PFSK-1 (cell line): ENCODE measurements around the gene BMP2K.

Experiments used
- FOXP2 ChIP-seq: optimal IDR thresholded peaks from 2 replicates; pipeline ENCODE3; 2011; ENCODE audit warnings: borderline replicate concordance, control low read depth, inconsistent platforms; ENCODE audit not compliant: insufficient read depth; ENCODE audit errors: extremely low read length, extremely low read depth
- POLR2AphosphoS5 ChIP-seq: IDR thresholded peaks from 2 replicates; pipeline ENCODE4 v1.6.1; 2012; ENCODE audit warnings: low read depth, mild to moderate bottlenecking, control low read depth, low read length, moderate library complexity
- SIN3A ChIP-seq: IDR thresholded peaks from 2 replicates; pipeline ENCODE4 v1.6.1; 2012; ENCODE audit warnings: mild to moderate bottlenecking, low read length, moderate library complexity, borderline replicate concordance; ENCODE audit not compliant: insufficient read depth
- TAF1 ChIP-seq: IDR thresholded peaks from 2 replicates; pipeline ENCODE4 v1.6.1; 2012; ENCODE audit warnings: low read length, control low read depth, borderline replicate concordance; ENCODE audit not compliant: insufficient read depth
- TF ChIP-seq, protein P1 (sequence below), 2 experiments: IDR thresholded peaks; 2 replicates each; pipeline versions ENCODE4 v1.6.1 to v1.8.0; 2011 to 2012; ENCODE audit warnings: low read depth in 2 of 2, low read length in 2 of 2, control low read depth in 1 of 2, inconsistent platforms in 1 of 2, mild to moderate bottlenecking in 1 of 2, moderate library complexity in 1 of 2; ENCODE audit not compliant: insufficient read depth in 1 of 2

The BMP2K gene

DNA sequence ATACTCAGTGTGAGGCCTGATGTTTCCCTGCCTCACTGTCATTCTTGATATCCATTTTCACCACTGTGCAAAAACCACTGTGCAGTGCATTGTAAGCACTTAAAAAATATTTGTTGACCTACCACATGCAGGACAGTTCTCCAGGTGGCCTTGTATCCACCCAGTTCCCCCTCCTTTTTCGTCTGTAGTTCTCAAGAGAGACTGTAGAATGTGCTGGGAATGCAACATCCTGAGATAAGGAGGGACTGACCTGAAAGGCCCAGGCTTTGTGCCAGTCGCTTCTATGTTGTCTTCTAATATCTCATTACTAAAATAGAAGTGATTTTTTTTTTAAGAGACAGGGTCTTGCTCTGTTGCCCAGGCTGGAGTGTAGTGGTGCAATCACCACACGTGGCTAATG lies 184.8 kb downstream of the BMP2K start:
- TF ChIP-seq POLR2AphosphoS5 (no peak), SIN3A (no peak), TAF1 (no peak), FOXP2 (no peak)
- TF ChIP-seq, protein P1, sequence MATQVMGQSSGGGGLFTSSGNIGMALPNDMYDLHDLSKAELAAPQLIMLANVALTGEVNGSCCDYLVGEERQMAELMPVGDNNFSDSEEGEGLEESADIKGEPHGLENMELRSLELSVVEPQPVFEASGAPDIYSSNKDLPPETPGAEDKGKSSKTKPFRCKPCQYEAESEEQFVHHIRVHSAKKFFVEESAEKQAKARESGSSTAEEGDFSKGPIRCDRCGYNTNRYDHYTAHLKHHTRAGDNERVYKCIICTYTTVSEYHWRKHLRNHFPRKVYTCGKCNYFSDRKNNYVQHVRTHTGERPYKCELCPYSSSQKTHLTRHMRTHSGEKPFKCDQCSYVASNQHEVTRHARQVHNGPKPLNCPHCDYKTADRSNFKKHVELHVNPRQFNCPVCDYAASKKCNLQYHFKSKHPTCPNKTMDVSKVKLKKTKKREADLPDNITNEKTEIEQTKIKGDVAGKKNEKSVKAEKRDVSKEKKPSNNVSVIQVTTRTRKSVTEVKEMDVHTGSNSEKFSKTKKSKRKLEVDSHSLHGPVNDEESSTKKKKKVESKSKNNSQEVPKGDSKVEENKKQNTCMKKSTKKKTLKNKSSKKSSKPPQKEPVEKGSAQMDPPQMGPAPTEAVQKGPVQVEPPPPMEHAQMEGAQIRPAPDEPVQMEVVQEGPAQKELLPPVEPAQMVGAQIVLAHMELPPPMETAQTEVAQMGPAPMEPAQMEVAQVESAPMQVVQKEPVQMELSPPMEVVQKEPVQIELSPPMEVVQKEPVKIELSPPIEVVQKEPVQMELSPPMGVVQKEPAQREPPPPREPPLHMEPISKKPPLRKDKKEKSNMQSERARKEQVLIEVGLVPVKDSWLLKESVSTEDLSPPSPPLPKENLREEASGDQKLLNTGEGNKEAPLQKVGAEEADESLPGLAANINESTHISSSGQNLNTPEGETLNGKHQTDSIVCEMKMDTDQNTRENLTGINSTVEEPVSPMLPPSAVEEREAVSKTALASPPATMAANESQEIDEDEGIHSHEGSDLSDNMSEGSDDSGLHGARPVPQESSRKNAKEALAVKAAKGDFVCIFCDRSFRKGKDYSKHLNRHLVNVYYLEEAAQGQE (IDR thresholded peaks at IDR 0.05; ENCODE audit: insufficient read depth in 1 of 2, low read depth in 2 of 2, low read length in 2 of 2), result no peak
